ENCODE results near the gene SLC40A1. TPM values are rescaled to one million over a fixed set of nuclear protein-coding genes. Genes with fewer than 3 reads are reported as not detected.

SLC40A1 gene
- total RNA-seq, 1 experiment from 2014 or later = 109 TPM

- intact Hi-C loops (cut with micrococcal nuclease; ENCODE audit: unreplicated experiment) = loop anchor here (2.0 kb wide), 1 partner anchor 14 kb away; no protein-coding TSS in a partner anchor
- H3K27me3 Mint-ChIP-seq (ENCODE audit: insufficient read depth, unreplicated experiment) = no peaks in the 10 kb centered on the region
- Histone ChIP-seq H3K4me3 (ENCODE audit: low read depth, low read length) (no peak overlapping the region), H3K36me3 (ENCODE audit: control insufficient read depth, insufficient read depth, low read length) (no peaks in the 10 kb centered on the region), H3K27me3 (replicated peaks; ENCODE audit: control insufficient read depth, insufficient read depth, low read length) (no peaks in the 10 kb centered on the region), H3K9me3 (no peaks in the 10 kb centered on the region), H3K4me1 (peaks cover 37% of the 10 kb centered on the region)
- H3K4me1 Mint-ChIP-seq (ENCODE audit: low read depth, unreplicated experiment) = peaks cover 32% of the 10 kb centered on the region
- H3K9me3 Mint-ChIP-seq (ENCODE audit: unreplicated experiment) = no peaks in the 10 kb centered on the region
- peak overlapping the region; percentile 82 for H3K27ac Mint-ChIP-seq (ENCODE audit: unreplicated experiment)
- H3K4me3 Mint-ChIP-seq (ENCODE audit: unreplicated experiment) = peak overlapping the region; percentile 56
- H3K36me3 Mint-ChIP-seq (ENCODE audit: insufficient read depth, unreplicated experiment) = no peaks in the 10 kb centered on the region
- DNase-seq = peak; percentile 54 to 66
- no TSS peak for BruUV-seq (replicated peaks)
- ChIA-PET POLR2A (interaction anchor here (0.7 to 1.5 kb wide), 2 partner anchors 9 to 33 kb away, joined by 3 to 9 read pairs; partner anchors contain the start of gene SLC40A1), CTCF (interaction anchor here (1.0 kb wide), 1 partner anchor 32 kb away, joined by 7 read pairs; the partner anchor contains the start of gene SLC40A1)
- TF ChIP-seq, protein P1, sequence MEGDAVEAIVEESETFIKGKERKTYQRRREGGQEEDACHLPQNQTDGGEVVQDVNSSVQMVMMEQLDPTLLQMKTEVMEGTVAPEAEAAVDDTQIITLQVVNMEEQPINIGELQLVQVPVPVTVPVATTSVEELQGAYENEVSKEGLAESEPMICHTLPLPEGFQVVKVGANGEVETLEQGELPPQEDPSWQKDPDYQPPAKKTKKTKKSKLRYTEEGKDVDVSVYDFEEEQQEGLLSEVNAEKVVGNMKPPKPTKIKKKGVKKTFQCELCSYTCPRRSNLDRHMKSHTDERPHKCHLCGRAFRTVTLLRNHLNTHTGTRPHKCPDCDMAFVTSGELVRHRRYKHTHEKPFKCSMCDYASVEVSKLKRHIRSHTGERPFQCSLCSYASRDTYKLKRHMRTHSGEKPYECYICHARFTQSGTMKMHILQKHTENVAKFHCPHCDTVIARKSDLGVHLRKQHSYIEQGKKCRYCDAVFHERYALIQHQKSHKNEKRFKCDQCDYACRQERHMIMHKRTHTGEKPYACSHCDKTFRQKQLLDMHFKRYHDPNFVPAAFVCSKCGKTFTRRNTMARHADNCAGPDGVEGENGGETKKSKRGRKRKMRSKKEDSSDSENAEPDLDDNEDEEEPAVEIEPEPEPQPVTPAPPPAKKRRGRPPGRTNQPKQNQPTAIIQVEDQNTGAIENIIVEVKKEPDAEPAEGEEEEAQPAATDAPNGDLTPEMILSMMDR (IDR thresholded peaks at IDR 0.05; ENCODE audit: insufficient read depth in 1 of 2, low read depth in 1 of 2, low read length in 1 of 2, severe bottlenecking in 1 of 2, unreplicated experiment in 1 of 2) = no peak
Measured at GRCh38 chr2:189613077-189613636, 32.6 kb upstream of the SLC40A1 start.

DNA sequence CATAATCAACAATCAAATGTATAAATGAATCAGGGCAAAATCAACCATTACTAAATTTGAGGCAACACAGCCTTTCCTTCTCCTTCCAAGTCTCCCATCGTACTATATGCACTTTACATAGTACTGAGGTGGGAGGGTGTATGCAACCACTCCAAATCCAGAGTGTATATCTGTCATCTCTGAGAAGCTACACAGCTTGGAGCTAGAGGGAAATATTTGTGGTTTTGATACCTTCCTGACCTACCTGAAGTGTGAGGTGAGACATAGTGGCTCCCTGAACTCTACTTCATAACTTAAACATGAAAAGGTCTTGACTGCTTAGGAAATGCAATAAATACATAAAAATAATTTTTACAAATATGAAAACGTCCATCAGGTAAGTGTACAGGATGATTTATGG lies 30.1 kb upstream of the SLC40A1 start:
- Histone ChIP-seq H3K27me3 (replicated peaks; ENCODE audit: control insufficient read depth, insufficient read depth, low read length) (no peaks in the 10 kb centered on the region), H3K4me1 (peaks cover 37% of the 10 kb centered on the region), H3K4me3 (ENCODE audit: low read depth, low read length) (no peak overlapping the region), H3K36me3 (ENCODE audit: control insufficient read depth, insufficient read depth, low read length) (no peaks in the 10 kb centered on the region), H3K9me3 (no peaks in the 10 kb centered on the region)
- no TSS peak for BruUV-seq (replicated peaks)
- intact Hi-C loops (cut with micrococcal nuclease; ENCODE audit: unreplicated experiment) = no loop called here
- no peak overlapping the region for H3K27ac Mint-ChIP-seq (ENCODE audit: unreplicated experiment)
- peaks cover 32% of the 10 kb centered on the region for H3K4me1 Mint-ChIP-seq (ENCODE audit: low read depth, unreplicated experiment)
- H3K4me3 Mint-ChIP-seq (ENCODE audit: unreplicated experiment) = no peak overlapping the region
- ChIA-PET CTCF (no interaction called here), POLR2A (no interaction called here)
- TF ChIP-seq, protein P1 (IDR thresholded peaks at IDR 0.05; ENCODE audit: insufficient read depth in 1 of 2, low read depth in 1 of 2, low read length in 1 of 2, severe bottlenecking in 1 of 2, unreplicated experiment in 1 of 2) = no peak
- no peaks in the 10 kb centered on the region for H3K27me3 Mint-ChIP-seq (ENCODE audit: insufficient read depth, unreplicated experiment)
- H3K9me3 Mint-ChIP-seq (ENCODE audit: unreplicated experiment) = no peaks in the 10 kb centered on the region
- DNase-seq = no peak
- H3K36me3 Mint-ChIP-seq (ENCODE audit: insufficient read depth, unreplicated experiment) = no peaks in the 10 kb centered on the region

GRCh38 chr2:189609853-189610252 lies 29.3 kb upstream of the SLC40A1 start:
- Mint-ChIP-seq H3K36me3 (ENCODE audit: insufficient read depth, unreplicated experiment) (no peaks in the 10 kb centered on the region), H3K27me3 (ENCODE audit: insufficient read depth, unreplicated experiment) (no peaks in the 10 kb centered on the region), H3K4me3 (ENCODE audit: unreplicated experiment) (no peak overlapping the region), H3K9me3 (ENCODE audit: unreplicated experiment) (no peaks in the 10 kb centered on the region), H3K27ac (ENCODE audit: unreplicated experiment) (no peak overlapping the region), H3K4me1 (ENCODE audit: low read depth, unreplicated experiment) (peaks cover 31% of the 10 kb centered on the region)
- BruUV-seq (replicated peaks) = no TSS peak
- ChIA-PET POLR2A (no interaction called here), CTCF (no interaction called here)
- no peaks in the 10 kb centered on the region for H3K27me3 ChIP-seq (replicated peaks; ENCODE audit: control insufficient read depth, insufficient read depth, low read length)
- no peak for DNase-seq
- intact Hi-C loops (cut with micrococcal nuclease; ENCODE audit: unreplicated experiment) = no loop called here
- TF ChIP-seq, protein P1 (IDR thresholded peaks at IDR 0.05; ENCODE audit: insufficient read depth in 1 of 2, low read depth in 1 of 2, low read length in 1 of 2, severe bottlenecking in 1 of 2, unreplicated experiment in 1 of 2) = no peak
- H3K4me1 ChIP-seq = peaks cover 33% of the 10 kb centered on the region
- H3K9me3 ChIP-seq = no peaks in the 10 kb centered on the region
- no peaks in the 10 kb centered on the region for H3K36me3 ChIP-seq (ENCODE audit: control insufficient read depth, insufficient read depth, low read length)
- no peak overlapping the region for H3K4me3 ChIP-seq (ENCODE audit: low read depth, low read length)

Data from Caco-2 (cell line).